Measurements from ENCODE around the gene GSK3B.
"Not testable (repeated sequence)": the region's sequence is repeated elsewhere in the genome, so short reads cannot be mapped to it uniquely, and the experiment has no call there.

The GSK3B gene

GRCh38 chr3:119986812-119987211, 107.4 kb downstream of the GSK3B start:
- not testable (repeated sequence) for H3K36me3 ChIP-seq (ENCODE audit: insufficient read depth, low read length); H3K4me1 ChIP-seq (ENCODE audit: insufficient read depth, low read length); H3K9ac ChIP-seq (ENCODE audit: low read depth, low read length); H3K9me3 ChIP-seq (ENCODE audit: control insufficient read depth, insufficient read depth, low read length)

GRCh38 chr3:119981386-119981785, 112.9 kb downstream of the GSK3B start:
- Histone ChIP-seq H3K9ac (ENCODE audit: low read depth, low read length) (no peak overlapping the region), H3K4me1 (ENCODE audit: insufficient read depth, low read length) (no peaks in the 10 kb centered on the region), H3K9me3 (ENCODE audit: control insufficient read depth, insufficient read depth, low read length) (no peaks in the 10 kb centered on the region), H3K36me3 (ENCODE audit: insufficient read depth, low read length) (0 out of 2 replicates have a peak, but pooled peaks cover 5% of the 10 kb centered on the region)

DNA sequence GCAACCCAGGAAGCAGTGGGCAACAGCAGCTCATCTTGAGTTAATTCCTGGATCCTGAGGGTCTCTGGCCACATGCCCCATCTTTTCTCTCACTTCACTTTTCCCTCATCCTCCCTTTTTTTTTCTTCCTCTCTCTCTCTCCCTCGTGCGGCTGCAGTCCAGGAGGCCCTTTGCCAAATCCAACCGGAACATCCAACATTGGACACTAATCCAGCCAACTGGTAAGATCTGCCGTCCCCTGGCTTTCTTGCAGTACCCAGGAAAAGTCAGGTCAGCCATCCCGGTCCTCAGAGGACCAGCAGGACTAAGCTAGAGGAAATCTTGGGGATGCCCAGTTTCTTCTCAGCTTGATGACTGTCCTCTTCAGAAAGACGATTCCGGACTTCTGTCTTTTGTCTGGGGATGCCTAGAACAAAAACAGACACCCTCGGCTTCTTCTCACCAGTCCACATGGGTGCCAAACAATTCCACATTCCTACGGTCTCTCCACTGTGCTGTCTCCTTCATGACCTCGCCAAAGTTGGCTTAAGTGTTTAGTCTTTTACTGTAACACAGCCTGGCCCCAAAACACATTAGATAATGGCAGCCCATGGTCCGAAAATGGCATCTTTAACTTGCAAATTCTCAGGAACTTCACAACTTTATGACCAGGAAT, 115.6 kb downstream of the GSK3B start:
- H3K9me3 ChIP-seq (ENCODE audit: control insufficient read depth, insufficient read depth, low read length), result no peaks in the 10 kb centered on the region
- H3K36me3 ChIP-seq (ENCODE audit: insufficient read depth, low read length), result 0 out of 2 replicates have a peak, but pooled peaks cover 5% of the 10 kb centered on the region
- no peak overlapping the region for H3K9ac ChIP-seq (ENCODE audit: low read depth, low read length)
- no peaks in the 10 kb centered on the region for H3K4me1 ChIP-seq (ENCODE audit: insufficient read depth, low read length)

GRCh38 chr3:119977353-119977752, 116.9 kb downstream of the GSK3B start:
- Histone ChIP-seq H3K9ac (ENCODE audit: low read depth, low read length) (no peak overlapping the region), H3K4me1 (ENCODE audit: insufficient read depth, low read length) (no peaks in the 10 kb centered on the region)

GRCh38 chr3:119976214-119976613, 118.0 kb downstream of the GSK3B start:
- H3K9me3 ChIP-seq (ENCODE audit: control insufficient read depth, insufficient read depth, low read length), result no peaks in the 10 kb centered on the region
- H3K9ac ChIP-seq (ENCODE audit: low read depth, low read length), result no peak overlapping the region
- H3K4me1 ChIP-seq (ENCODE audit: insufficient read depth, low read length), result no peaks in the 10 kb centered on the region
- H3K36me3 ChIP-seq (ENCODE audit: insufficient read depth, low read length), result no peaks in the 10 kb centered on the region

More at GRCh38 chr3:119977353-119977752, 116.9 kb downstream of the GSK3B start:
- no peaks in the 10 kb centered on the region for H3K9me3 ChIP-seq (ENCODE audit: control insufficient read depth, insufficient read depth, low read length)
- H3K36me3 ChIP-seq (ENCODE audit: insufficient read depth, low read length), result 0 out of 2 replicates have a peak, but pooled peaks cover 5% of the 10 kb centered on the region

DNA sequence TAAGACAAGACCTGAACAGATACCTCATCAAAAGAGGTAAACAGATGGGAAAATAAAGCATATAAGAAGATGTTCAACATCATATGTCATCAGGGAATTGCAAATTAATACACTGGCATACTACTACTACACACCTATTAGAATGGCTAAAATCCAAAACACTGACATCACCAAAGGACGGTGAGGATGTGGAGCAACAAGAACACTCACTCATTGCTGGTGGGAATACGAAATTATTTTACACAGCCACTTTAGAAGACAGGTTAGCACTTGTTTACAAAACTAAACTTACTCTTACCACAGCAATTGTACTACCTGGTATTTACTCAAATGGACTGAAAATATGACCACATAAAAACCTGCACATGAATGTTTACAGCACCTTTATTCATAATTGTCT, 119.6 kb downstream of the GSK3B start:
- Histone ChIP-seq H3K4me1 (ENCODE audit: insufficient read depth, low read length) (no peaks in the 10 kb centered on the region), H3K36me3 (ENCODE audit: insufficient read depth, low read length) (no peaks in the 10 kb centered on the region), H3K9me3 (ENCODE audit: control insufficient read depth, insufficient read depth, low read length) (no peaks in the 10 kb centered on the region), H3K9ac (ENCODE audit: low read depth, low read length) (no peak overlapping the region)

- no peak overlapping the region for H3K9ac ChIP-seq (ENCODE audit: low read depth, low read length)
- no peaks in the 10 kb centered on the region for H3K4me1 ChIP-seq (ENCODE audit: insufficient read depth, low read length)
- H3K36me3 ChIP-seq (ENCODE audit: insufficient read depth, low read length), result no peaks in the 10 kb centered on the region
- no peaks in the 10 kb centered on the region for H3K9me3 ChIP-seq (ENCODE audit: control insufficient read depth, insufficient read depth, low read length)
Observed at GRCh38 chr3:119973018-119973646, 121.1 kb downstream of the GSK3B start.

DNA sequence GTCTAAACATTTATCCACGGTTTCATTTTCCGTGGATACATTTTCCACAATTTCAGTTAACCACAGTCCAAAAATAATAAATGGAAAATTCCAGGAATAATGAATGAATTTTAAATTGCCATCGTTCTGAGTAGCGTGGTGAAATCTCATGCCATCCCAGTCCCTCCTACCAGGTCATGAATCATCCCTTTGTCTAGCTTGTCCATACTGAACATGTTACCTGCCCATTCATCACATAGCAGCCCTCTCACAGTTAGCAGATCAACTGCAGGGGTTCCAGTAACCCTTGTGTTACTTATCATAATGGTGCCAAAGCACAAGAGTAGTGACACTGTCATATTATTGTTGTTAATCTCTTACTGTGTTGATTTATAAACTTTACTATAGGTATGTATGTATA, 124.5 kb downstream of the GSK3B start:
- Histone ChIP-seq H3K9me3 (ENCODE audit: control insufficient read depth, insufficient read depth, low read length) (no peaks in the 10 kb centered on the region), H3K9ac (ENCODE audit: low read depth, low read length) (no peak overlapping the region), H3K36me3 (ENCODE audit: insufficient read depth, low read length) (no peaks in the 10 kb centered on the region), H3K4me1 (ENCODE audit: insufficient read depth, low read length) (no peaks in the 10 kb centered on the region)

- Histone ChIP-seq H3K9me3 (ENCODE audit: control insufficient read depth, insufficient read depth, low read length) (no peaks in the 10 kb centered on the region), H3K36me3 (ENCODE audit: insufficient read depth, low read length) (no peaks in the 10 kb centered on the region), H3K4me1 (ENCODE audit: insufficient read depth, low read length) (no peaks in the 10 kb centered on the region), H3K9ac (ENCODE audit: low read depth, low read length) (no peak overlapping the region)
Observed at GRCh38 chr3:119967353-119968006, 126.8 kb downstream of the GSK3B start.

- H3K4me1 ChIP-seq (ENCODE audit: insufficient read depth, low read length), result no peaks in the 10 kb centered on the region
- H3K36me3 ChIP-seq (ENCODE audit: insufficient read depth, low read length), result no peaks in the 10 kb centered on the region
- H3K9me3 ChIP-seq (ENCODE audit: control insufficient read depth, insufficient read depth, low read length), result no peaks in the 10 kb centered on the region
- no peak overlapping the region for H3K9ac ChIP-seq (ENCODE audit: low read depth, low read length)
Observed at GRCh38 chr3:119965692-119966091, 128.6 kb downstream of the GSK3B start.

GRCh38 chr3:119964294-119964693, 130.0 kb downstream of the GSK3B start:
- H3K9ac ChIP-seq (ENCODE audit: low read depth, low read length), result no peak overlapping the region
- no peaks in the 10 kb centered on the region for H3K4me1 ChIP-seq (ENCODE audit: insufficient read depth, low read length)
- H3K36me3 ChIP-seq (ENCODE audit: insufficient read depth, low read length), result no peaks in the 10 kb centered on the region
- no peaks in the 10 kb centered on the region for H3K9me3 ChIP-seq (ENCODE audit: control insufficient read depth, insufficient read depth, low read length)

DNA sequence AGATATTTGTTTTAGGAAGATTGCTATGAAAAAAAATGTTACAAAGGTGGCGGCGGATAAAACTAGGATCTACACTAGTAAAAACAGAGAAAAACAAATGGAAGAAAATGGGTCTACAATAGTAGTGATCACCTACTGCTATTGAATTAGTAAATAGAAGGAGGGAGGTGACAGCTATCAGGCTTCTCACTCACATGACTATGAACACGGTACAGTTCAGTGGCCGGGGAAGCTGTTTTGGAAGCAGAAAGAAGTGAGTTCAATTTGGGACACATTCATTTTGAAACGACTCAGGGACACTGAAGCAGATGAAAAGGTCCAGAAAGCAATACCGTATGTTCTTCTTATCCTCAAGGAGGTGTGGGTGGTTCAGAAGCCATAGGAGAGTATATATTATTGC, 138.3 kb downstream of the GSK3B start:
- Histone ChIP-seq H3K36me3 (ENCODE audit: insufficient read depth, low read length) (no peaks in the 10 kb centered on the region), H3K9me3 (ENCODE audit: control insufficient read depth, insufficient read depth, low read length) (no peaks in the 10 kb centered on the region), H3K4me1 (ENCODE audit: insufficient read depth, low read length) (peaks cover 1% of the 10 kb centered on the region; the same call in 1 of the 2 replicates), H3K9ac (ENCODE audit: low read depth, low read length) (no peak overlapping the region)

- no peak overlapping the region for H3K9ac ChIP-seq (ENCODE audit: low read depth, low read length)
- no peaks in the 10 kb centered on the region for H3K9me3 ChIP-seq (ENCODE audit: control insufficient read depth, insufficient read depth, low read length)
- no peaks in the 10 kb centered on the region for H3K36me3 ChIP-seq (ENCODE audit: insufficient read depth, low read length)
- H3K4me1 ChIP-seq (ENCODE audit: insufficient read depth, low read length), result peaks cover 11% of the 10 kb centered on the region; the same call in 1 of the 2 replicates
Observed at GRCh38 chr3:119950666-119951325, 143.5 kb downstream of the GSK3B start.

DNA sequence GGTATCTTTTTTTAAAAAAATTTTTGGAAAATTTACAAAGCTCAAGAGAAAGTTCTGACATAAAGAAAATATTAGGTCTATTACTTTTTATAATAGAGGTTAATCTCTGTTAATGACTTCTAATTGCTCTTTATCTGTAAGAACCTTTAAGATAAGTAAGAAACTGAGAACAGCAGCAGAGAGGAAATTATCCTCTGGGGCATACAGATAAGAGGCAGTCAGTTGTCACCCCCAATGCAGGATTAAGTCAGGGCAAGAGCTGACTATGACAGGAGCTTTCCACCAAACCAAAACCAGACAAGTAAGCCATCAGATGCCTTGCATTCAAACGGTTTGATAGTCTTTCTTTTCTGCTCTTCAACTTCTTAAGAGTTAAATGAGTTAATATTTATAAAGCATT, 149.0 kb downstream of the GSK3B start:
- no peaks in the 10 kb centered on the region for H3K36me3 ChIP-seq (ENCODE audit: insufficient read depth, low read length)
- peaks cover 3% of the 10 kb centered on the region; the same call in 1 of the 2 replicates for H3K4me1 ChIP-seq (ENCODE audit: insufficient read depth, low read length)
- H3K9ac ChIP-seq (ENCODE audit: low read depth, low read length), result no peak overlapping the region
- H3K9me3 ChIP-seq (ENCODE audit: control insufficient read depth, insufficient read depth, low read length), result no peaks in the 10 kb centered on the region

Measured in ES-I3 (cell line).